BLaER1 treated with 17β-estradiol and CSF1 and Interleukin-3, amounts not matched to agents 10 nM and 100 nM (cell line): ENCODE results near the gene OSBPL8.

Source experiments
- H3K27ac ChIP-seq, 11 experiments: shearing (Covaris generic); formaldehyde crosslinking; 2 replicates each; pipeline ENCODE4 v1.8.1; 2022
- H3K27me3 ChIP-seq, 11 experiments: shearing (Covaris generic); formaldehyde crosslinking; 2 replicates each; pipeline ENCODE4 v1.8.1; 2022
- H3K36me3 ChIP-seq, 11 experiments: shearing (Covaris generic); formaldehyde crosslinking; 2 replicates each; pipeline ENCODE4 v1.8.1; 2022
- H3K4me1 ChIP-seq, 10 experiments: shearing (Covaris generic); formaldehyde crosslinking; 2 replicates each; pipeline ENCODE4 v1.8.1; 2022
- H3K4me2 ChIP-seq, 11 experiments: shearing (Covaris generic); formaldehyde crosslinking; 2 replicates each; pipeline ENCODE4 v1.8.1; 2022
- H3K4me3 ChIP-seq, 10 experiments: shearing (Covaris generic); formaldehyde crosslinking; 2 replicates each; pipeline ENCODE4 v1.8.1; 2022
- H3K9ac ChIP-seq, 11 experiments: shearing (Covaris generic); formaldehyde crosslinking; 2 replicates each; pipeline ENCODE4 v1.8.1; 2022
- H3K9me3 ChIP-seq, 11 experiments: shearing (Covaris generic); formaldehyde crosslinking; replicated peaks in 1 of 11; 2 replicates each; pipeline ENCODE4 v1.8.1; 2022
- H4K20me1 ChIP-seq, 11 experiments: shearing (Covaris generic); formaldehyde crosslinking; 2 replicates each; pipeline ENCODE4 v1.8.1; 2022
- Cebpa-rat ChIP-seq, 11 experiments: shearing (Covaris generic); IDR thresholded peaks; 2 replicates each; pipeline ENCODE4 v1.8.1; 2022

OSBPL8 gene

GRCh38 chr12:76543813-76544347 lies 15.7 kb downstream of the OSBPL8 start:
- peaks cover 0 to 5% (median 0%) of the 10 kb centered on the region in 11 experiments; a peak in 1 of 22 replicates for H3K36me3 ChIP-seq
- no peak for TF ChIP-seq Cebpa-rat (IDR thresholded peaks at IDR 0.05)
- H3K27me3 ChIP-seq: no peaks in the 10 kb centered on the region

GRCh38 chr12:76542908-76543307 lies 16.7 kb downstream of the OSBPL8 start:
- H3K9ac ChIP-seq: no peak overlapping the region
- peak overlapping the region in 3 of 11 experiments; percentile 38 to 51 (median 50); a peak in 4 of 22 replicates for H3K4me2 ChIP-seq
- no peak overlapping the region for H3K4me3 ChIP-seq
- H3K9me3 ChIP-seq: no peaks in the 10 kb centered on the region
- TF ChIP-seq Cebpa-rat (IDR thresholded peaks at IDR 0.05): no peak
- peaks cover 0 to 100% (median 30%) of the 10 kb centered on the region in 11 experiments; a peak in 14 of 22 replicates for H4K20me1 ChIP-seq
- peaks cover 0 to 46% (median 0%) of the 10 kb centered on the region in 10 experiments; a peak in 6 of 20 replicates for H3K4me1 ChIP-seq
- H3K27ac ChIP-seq: no peak overlapping the region
- H3K36me3 ChIP-seq: peaks cover 0 to 11% (median 0%) of the 10 kb centered on the region in 11 experiments; a peak in 2 of 22 replicates
- no peaks in the 10 kb centered on the region for H3K27me3 ChIP-seq

More at GRCh38 chr12:76543813-76544347, 15.7 kb downstream of the OSBPL8 start:
- peaks cover 0 to 56% (median 0%) of the 10 kb centered on the region in 10 experiments; a peak in 6 of 20 replicates for H3K4me1 ChIP-seq
- no peak overlapping the region for H3K9ac ChIP-seq
- H3K9me3 ChIP-seq: no peaks in the 10 kb centered on the region
- no peak overlapping the region for H3K4me3 ChIP-seq
- H4K20me1 ChIP-seq: peaks cover 0 to 100% (median 35%) of the 10 kb centered on the region in 11 experiments; a peak in 14 of 22 replicates
- no peak overlapping the region for H3K27ac ChIP-seq
- H3K4me2 ChIP-seq: peak overlapping the region in 3 of 11 experiments; percentile 38 to 51 (median 50); a peak in 3 of 22 replicates

GRCh38 chr12:76539727-76540126 lies 19.8 kb downstream of the OSBPL8 start:
- H3K4me1 ChIP-seq: peaks cover 0 to 28% (median 0%) of the 10 kb centered on the region in 10 experiments; a peak in 6 of 20 replicates
- no peak for TF ChIP-seq Cebpa-rat (IDR thresholded peaks at IDR 0.05)
- no peak overlapping the region for H3K4me2 ChIP-seq
- H4K20me1 ChIP-seq: peaks cover 0 to 97% (median 16%) of the 10 kb centered on the region in 11 experiments; a peak in 14 of 22 replicates
- peaks cover 0 to 38% (median 5%) of the 10 kb centered on the region in 11 experiments; a peak in 9 of 22 replicates for H3K36me3 ChIP-seq
- no peak overlapping the region for H3K4me3 ChIP-seq
- no peak overlapping the region for H3K27ac ChIP-seq
- H3K27me3 ChIP-seq: no peaks in the 10 kb centered on the region
- H3K9me3 ChIP-seq: peaks cover 0 to 16% (median 11%) of the 10 kb centered on the region in 11 experiments; a peak in 12 of 22 replicates
- no peak overlapping the region for H3K9ac ChIP-seq

GRCh38 chr12:76537923-76538322 lies 21.6 kb downstream of the OSBPL8 start:
- H3K27ac ChIP-seq: no peak overlapping the region
- H3K36me3 ChIP-seq: peaks cover 0 to 44% (median 5%) of the 10 kb centered on the region in 11 experiments; a peak in 10 of 22 replicates
- H3K27me3 ChIP-seq: no peaks in the 10 kb centered on the region
- no peak overlapping the region for H3K9ac ChIP-seq
- peaks cover 0 to 16% (median 11%) of the 10 kb centered on the region in 11 experiments; a peak in 12 of 22 replicates for H3K9me3 ChIP-seq
- no peak overlapping the region for H3K4me3 ChIP-seq
- no peak for TF ChIP-seq Cebpa-rat (IDR thresholded peaks at IDR 0.05)
- H3K4me2 ChIP-seq: no peak overlapping the region
- H3K4me1 ChIP-seq: peaks cover 0 to 27% (median 7%) of the 10 kb centered on the region in 10 experiments; a peak in 14 of 20 replicates
- H4K20me1 ChIP-seq: peaks cover 0 to 97% (median 16%) of the 10 kb centered on the region in 11 experiments; a peak in 13 of 22 replicates

- no peak for TF ChIP-seq Cebpa-rat (IDR thresholded peaks at IDR 0.05)
- Histone ChIP-seq H3K9ac (no peak overlapping the region), H3K27ac (no peak overlapping the region), H3K4me1 (peaks cover 0 to 19% (median 7%) of the 10 kb centered on the region in 10 experiments; a peak in 14 of 20 replicates), H3K27me3 (no peaks in the 10 kb centered on the region), H4K20me1 (peaks cover 0 to 89% (median 5%) of the 10 kb centered on the region in 11 experiments; a peak in 11 of 22 replicates), H3K4me3 (no peak overlapping the region), H3K36me3 (peaks cover 0 to 53% (median 5%) of the 10 kb centered on the region in 11 experiments; a peak in 10 of 22 replicates), H3K4me2 (no peak overlapping the region), H3K9me3 (peaks cover 0 to 22% (median 15%) of the 10 kb centered on the region in 11 experiments; a peak in 15 of 22 replicates)
These were observed 23.0 kb downstream of the OSBPL8 start for GRCh38 chr12:76536546-76536945.

GRCh38 chr12:76535170-76535569 lies 24.4 kb downstream of the OSBPL8 start:
- H4K20me1 ChIP-seq: peaks cover 0 to 89% (median 3%) of the 10 kb centered on the region in 11 experiments; a peak in 9 of 22 replicates
- no peaks in the 10 kb centered on the region for H3K27me3 ChIP-seq
- H3K4me1 ChIP-seq: peaks cover 0 to 28% (median 8%) of the 10 kb centered on the region in 10 experiments; a peak in 14 of 20 replicates
- H3K4me3 ChIP-seq: no peak overlapping the region
- H3K9me3 ChIP-seq: peaks cover 6 to 28% (median 21%) of the 10 kb centered on the region in 11 experiments; a peak in 18 of 22 replicates
- H3K27ac ChIP-seq: no peak overlapping the region
- no peak for TF ChIP-seq Cebpa-rat (IDR thresholded peaks at IDR 0.05)
- H3K4me2 ChIP-seq: no peak overlapping the region
- peaks cover 0 to 61% (median 6%) of the 10 kb centered on the region in 11 experiments; a peak in 10 of 22 replicates for H3K36me3 ChIP-seq
- no peak overlapping the region for H3K9ac ChIP-seq

- peaks cover 0 to 33% (median 8%) of the 10 kb centered on the region in 10 experiments; a peak in 14 of 20 replicates for H3K4me1 ChIP-seq
- no peak overlapping the region for H3K9ac ChIP-seq
- peak overlapping the region in 1 of 11 experiments; percentile 24; a peak in 2 of 22 replicates for H3K27ac ChIP-seq
- H3K9me3 ChIP-seq: peaks cover 6 to 29% (median 21%) of the 10 kb centered on the region in 11 experiments; a peak in 18 of 22 replicates
- H4K20me1 ChIP-seq: peaks cover 0 to 89% (median 0%) of the 10 kb centered on the region in 11 experiments; a peak in 5 of 22 replicates
- H3K4me2 ChIP-seq: peak overlapping the region in 9 of 11 experiments; percentile 3 to 50 (median 17); a peak in 9 of 22 replicates
- no peak overlapping the region for H3K4me3 ChIP-seq
- peaks cover 0 to 69% (median 6%) of the 10 kb centered on the region in 11 experiments; a peak in 11 of 22 replicates for H3K36me3 ChIP-seq
- H3K27me3 ChIP-seq: no peaks in the 10 kb centered on the region
- no peak for TF ChIP-seq Cebpa-rat (IDR thresholded peaks at IDR 0.05)
These were observed 26.2 kb downstream of the OSBPL8 start for GRCh38 chr12:76533331-76533730.

- peaks cover 0 to 87% (median 0%) of the 10 kb centered on the region in 11 experiments; a peak in 6 of 22 replicates for H4K20me1 ChIP-seq
- peaks cover 6 to 29% (median 24%) of the 10 kb centered on the region in 11 experiments; a peak in 18 of 22 replicates for H3K9me3 ChIP-seq
- no peak overlapping the region for H3K27ac ChIP-seq
- no peak for TF ChIP-seq Cebpa-rat (IDR thresholded peaks at IDR 0.05)
- no peak overlapping the region for H3K4me3 ChIP-seq
- H3K4me2 ChIP-seq: no peak overlapping the region
- no peaks in the 10 kb centered on the region for H3K27me3 ChIP-seq
- no peak overlapping the region for H3K9ac ChIP-seq
- H3K4me1 ChIP-seq: peaks cover 0 to 33% (median 8%) of the 10 kb centered on the region in 10 experiments; a peak in 14 of 20 replicates
- H3K36me3 ChIP-seq: peaks cover 0 to 72% (median 7%) of the 10 kb centered on the region in 11 experiments; a peak in 11 of 22 replicates
These were observed 27.1 kb downstream of the OSBPL8 start for GRCh38 chr12:76532520-76532919.

GRCh38 chr12:76531056-76531455 lies 28.5 kb downstream of the OSBPL8 start:
- Histone ChIP-seq H3K27ac (no peak overlapping the region), H3K27me3 (no peaks in the 10 kb centered on the region), H3K9me3 (peaks cover 6 to 29% (median 22%) of the 10 kb centered on the region in 11 experiments; a peak in 18 of 22 replicates), H3K4me2 (no peak overlapping the region), H3K36me3 (peaks cover 0 to 61% (median 6%) of the 10 kb centered on the region in 11 experiments; a peak in 10 of 22 replicates), H4K20me1 (peaks cover 0 to 87% (median 0%) of the 10 kb centered on the region in 11 experiments; a peak in 5 of 22 replicates), H3K4me3 (no peak overlapping the region), H3K4me1 (peaks cover 0 to 33% (median 8%) of the 10 kb centered on the region in 10 experiments; a peak in 14 of 20 replicates), H3K9ac (no peak overlapping the region)
- TF ChIP-seq Cebpa-rat (IDR thresholded peaks at IDR 0.05): no peak
